ENCODE data around the gene THUMPD1. TPM values are rescaled to one million over a fixed set of nuclear protein-coding genes. Genes with fewer than 3 reads are reported as not detected.

THUMPD1 gene
- total and polyA plus RNA-seq, 12 donors: 7.5 to 20.9 (median 18.7) TPM

DNA sequence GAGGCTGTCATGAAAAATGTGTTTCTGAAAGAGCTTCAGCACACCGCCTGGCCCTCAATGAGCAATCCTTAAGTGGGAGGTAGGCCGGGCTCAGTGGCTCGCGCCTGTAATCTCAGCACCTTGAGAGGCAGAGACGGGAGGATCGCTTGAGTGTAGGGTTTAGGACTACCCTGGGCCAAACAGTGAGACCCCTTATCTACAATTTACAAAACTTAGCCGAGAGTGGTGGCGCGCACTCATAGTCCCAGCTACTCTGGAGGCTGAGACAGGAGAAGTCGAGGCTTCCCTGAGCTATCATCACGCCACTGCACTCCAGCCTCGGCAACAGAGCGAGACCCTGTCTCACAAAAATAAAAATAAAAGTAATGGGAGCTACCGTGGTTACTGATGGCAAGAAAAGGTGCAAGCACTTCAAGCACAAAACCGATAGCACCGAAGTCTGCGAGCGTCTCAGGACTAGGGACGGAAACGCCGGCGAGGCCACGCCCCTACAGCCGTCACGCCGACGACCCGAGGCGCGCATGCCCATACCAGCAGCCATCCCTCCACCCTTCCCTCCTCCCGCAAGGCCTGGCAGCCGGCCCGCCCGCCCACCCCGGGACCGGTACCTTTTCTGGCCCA lies 607 bp downstream of the THUMPD1 start:
- ATAC-seq (peak; percentile 93 to 97 (median 95)), DNase-seq (peak; percentile 90 to 91)
- Histone ChIP-seq H3K9me3 (no peaks in the 10 kb centered on the region), H3K27me3 (no peaks in the 10 kb centered on the region), H3K4me3 (peak overlapping the region; percentile 78 to 98 (median 88)), H3K27ac (peak overlapping the region; percentile 77 to 98 (median 95)), H3K36me3 (peaks cover 0 to 40% (median 24%) of the 10 kb centered on the region in 9 donors), H3K4me1 (peaks cover 4 to 39% (median 25%) of the 10 kb centered on the region in 9 donors)
- TF ChIP-seq, protein P1, sequence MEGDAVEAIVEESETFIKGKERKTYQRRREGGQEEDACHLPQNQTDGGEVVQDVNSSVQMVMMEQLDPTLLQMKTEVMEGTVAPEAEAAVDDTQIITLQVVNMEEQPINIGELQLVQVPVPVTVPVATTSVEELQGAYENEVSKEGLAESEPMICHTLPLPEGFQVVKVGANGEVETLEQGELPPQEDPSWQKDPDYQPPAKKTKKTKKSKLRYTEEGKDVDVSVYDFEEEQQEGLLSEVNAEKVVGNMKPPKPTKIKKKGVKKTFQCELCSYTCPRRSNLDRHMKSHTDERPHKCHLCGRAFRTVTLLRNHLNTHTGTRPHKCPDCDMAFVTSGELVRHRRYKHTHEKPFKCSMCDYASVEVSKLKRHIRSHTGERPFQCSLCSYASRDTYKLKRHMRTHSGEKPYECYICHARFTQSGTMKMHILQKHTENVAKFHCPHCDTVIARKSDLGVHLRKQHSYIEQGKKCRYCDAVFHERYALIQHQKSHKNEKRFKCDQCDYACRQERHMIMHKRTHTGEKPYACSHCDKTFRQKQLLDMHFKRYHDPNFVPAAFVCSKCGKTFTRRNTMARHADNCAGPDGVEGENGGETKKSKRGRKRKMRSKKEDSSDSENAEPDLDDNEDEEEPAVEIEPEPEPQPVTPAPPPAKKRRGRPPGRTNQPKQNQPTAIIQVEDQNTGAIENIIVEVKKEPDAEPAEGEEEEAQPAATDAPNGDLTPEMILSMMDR (IDR thresholded peaks at IDR 0.05): no peak
- intact Hi-C loops (cut with DNase I): no loop called here
- 0% methylated on average over 34 to 36 of the region's 36 CpGs for WGBS, 2 donors

DNA sequence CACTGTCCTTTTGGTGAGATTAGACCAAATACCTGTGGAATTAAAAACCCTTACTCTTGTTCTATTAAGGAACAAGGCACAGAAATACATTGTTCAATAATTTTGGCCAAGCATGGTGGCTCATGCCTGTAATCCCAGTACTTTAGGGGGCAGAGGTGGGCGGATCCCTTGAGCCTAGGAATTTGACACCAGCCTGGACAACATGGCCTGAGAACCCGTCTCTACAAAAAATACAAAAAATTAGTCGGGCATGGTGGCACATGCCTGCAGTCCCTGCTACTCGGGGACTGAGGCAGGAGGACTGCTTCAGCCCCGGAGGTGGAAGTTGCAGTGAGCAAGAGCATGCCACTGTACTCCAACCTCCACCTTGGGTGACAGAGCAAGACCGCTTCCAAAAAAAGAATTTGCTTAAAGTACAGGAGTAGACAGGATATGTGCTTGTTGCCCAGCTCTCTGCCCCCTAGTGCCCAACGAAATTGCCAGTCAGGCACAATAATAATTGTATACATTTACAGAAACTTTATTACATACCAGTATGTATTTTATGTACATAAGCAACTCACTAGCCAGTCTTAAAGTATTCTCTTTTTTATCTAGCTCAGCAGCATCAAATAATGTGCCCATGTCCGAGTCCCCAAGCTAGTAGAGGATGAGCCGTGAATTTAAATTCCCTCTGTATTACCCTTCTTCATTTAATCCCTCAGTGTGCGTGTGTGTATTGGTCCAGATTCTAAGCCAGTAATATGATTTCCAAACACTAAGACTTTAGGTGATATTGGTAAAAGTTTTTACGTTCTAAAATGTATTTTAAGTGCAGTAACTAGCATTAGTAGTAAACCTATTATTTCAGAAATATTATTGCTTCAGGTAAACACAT lies 1.4 kb downstream of the THUMPD1 start:
- H3K36me3 ChIP-seq: peaks cover 0 to 48% (median 30%) of the 10 kb centered on the region in 9 donors
- no peaks in the 10 kb centered on the region for H3K9me3 ChIP-seq
- intact Hi-C loops (cut with DNase I): no loop called here
- TF ChIP-seq, protein P1 (IDR thresholded peaks at IDR 0.05): peak in 4 of 9 donors; percentile 35 to 47 (median 40)
- peak overlapping the region; percentile 78 to 98 (median 88) for H3K4me3 ChIP-seq
- ATAC-seq: peak in 1 of 8 donors; percentile 16
- no peaks in the 10 kb centered on the region for H3K27me3 ChIP-seq
- no peak for DNase-seq
- H3K4me1 ChIP-seq: peaks cover 4 to 37% (median 25%) of the 10 kb centered on the region in 9 donors
- peak overlapping the region in 8 of 10 donors; percentile 89 to 98 (median 95) for H3K27ac ChIP-seq
- 44 to 49% methylated on average over 11 of the region's 11 CpGs for WGBS, 2 donors

DNA sequence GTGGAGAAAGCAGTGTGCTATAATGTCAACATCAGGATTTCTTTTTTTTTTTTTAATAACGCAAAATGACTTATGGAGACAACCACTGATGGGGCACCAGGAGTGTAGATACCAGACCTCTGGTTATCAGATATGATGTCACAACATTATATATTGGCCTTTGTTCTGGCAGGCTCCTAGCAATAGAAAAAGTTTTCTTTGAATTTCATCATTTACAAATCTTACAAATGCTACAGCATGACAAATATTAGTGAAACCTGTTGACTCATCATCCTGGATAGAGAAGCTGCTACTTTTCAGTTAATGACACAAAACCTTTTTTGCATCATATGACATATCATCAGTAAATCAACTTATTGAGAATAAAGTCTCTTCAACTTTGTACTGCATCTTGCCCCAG lies 6.1 kb downstream of the THUMPD1 start:
- WGBS, 2 donors: 84 to 88% methylated on average over 1 of the region's 1 CpG
- Histone ChIP-seq H3K27me3 (no peaks in the 10 kb centered on the region), H3K4me3 (no peak overlapping the region), H3K9me3 (no peaks in the 10 kb centered on the region), H3K36me3 (peaks cover 0 to 85% (median 43%) of the 10 kb centered on the region in 9 donors), H3K4me1 (peaks cover 2 to 24% (median 21%) of the 10 kb centered on the region in 9 donors), H3K27ac (no peak overlapping the region)
- DNase-seq (no peak), ATAC-seq (no peak)
- TF ChIP-seq, protein P1 (IDR thresholded peaks at IDR 0.05): no peak
- intact Hi-C loops (cut with DNase I): no loop called here

DNA sequence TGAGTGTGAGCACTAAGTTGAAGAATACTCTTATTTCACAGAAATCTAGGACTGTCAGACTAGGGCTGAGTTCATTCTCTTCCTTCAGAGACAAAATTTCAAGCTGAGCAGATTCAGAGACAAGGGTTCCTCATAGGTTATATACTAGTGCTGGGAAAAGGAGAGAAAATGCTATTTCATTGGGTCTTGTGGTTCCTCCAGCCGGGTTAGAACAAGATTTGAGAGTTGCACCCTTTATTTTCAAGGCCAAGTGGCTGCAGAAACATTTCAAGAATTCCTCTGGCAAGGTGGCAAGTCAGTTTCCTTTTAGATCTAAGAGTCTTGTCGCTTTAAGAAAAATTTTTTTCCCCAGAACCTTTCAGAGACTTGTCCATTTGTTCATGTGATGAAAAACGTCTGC lies 6.8 kb downstream of the THUMPD1 start:
- ATAC-seq: no peak
- H3K36me3 ChIP-seq: peaks cover 0 to 82% (median 43%) of the 10 kb centered on the region in 9 donors
- no peak for DNase-seq
- H3K9me3 ChIP-seq: no peaks in the 10 kb centered on the region
- intact Hi-C loops (cut with DNase I): no loop called here
- H3K4me1 ChIP-seq: peaks cover 0 to 17% (median 14%) of the 10 kb centered on the region in 9 donors
- TF ChIP-seq, protein P1 (IDR thresholded peaks at IDR 0.05): no peak
- H3K27me3 ChIP-seq: no peaks in the 10 kb centered on the region
- H3K4me3 ChIP-seq: no peak overlapping the region
- no peak overlapping the region for H3K27ac ChIP-seq
- WGBS, 2 donors: 56 to 61% methylated on average over 3 of the region's 3 CpGs

Data from heart right ventricle (tissue), 16 donors.